HepG2 (cell line): ENCODE measurements around the gene EMID1. TPM values are rescaled to one million over a fixed set of nuclear protein-coding genes. Genes with fewer than 3 reads are reported as not detected.

Source experiments
- ATAC-seq: fragments of 200-7000 bp; cut with Tn5 transposase; 3 replicates; pipeline ENCODE4 v1.9.1; 2020; ENCODE audit warnings: mild to moderate bottlenecking, moderate library complexity
- BruUV-seq: library from RNA; stranded (reverse); fragments of 400-500 nt; replicated peaks from 2 replicates; lab custom pipeline; 2021; lab: Mats Ljungman, UMichigan
- CTCF ChIA-PET: fragments of 300-600 bp; formaldehyde crosslinking; extraction: SDS; loops from one replicate; lab custom pipeline; 2021; ENCODE audit warnings: low total read pairs, inconsistent platforms, low intra/inter-chr PET ratio; lab: Yijun Ruan, JAX
- POLR2A ChIA-PET: fragments of 350-600 bp; sonication (Branson Sonifier 250); formaldehyde crosslinking; loops from one replicate; lab custom pipeline; 2020; ENCODE audit warnings: antibody characterized with exemption, inconsistent platforms; lab: Yijun Ruan, JAX
- DNase-seq: peaks from one replicate; pipeline ENCODE4 v3.0.0-alpha.2; 2015; ENCODE audit warnings: low spot score
- FAIRE-seq: peaks from 3 replicates; lab custom pipeline; 2011; peaks lifted over from hg19 to GRCh38; lab: Jason Lieb, UNC
- H2AFZ ChIP-seq: one replicate; pipeline ENCODE4 v1.6.1; 2011; ENCODE audit warnings: low read length, inconsistent platforms
- H3K27ac ChIP-seq: fragments of 300-600 bp; 3 replicates; pipeline ENCODE4 v1.8.0; 2011; ENCODE audit warnings: mixed run types, mild to moderate bottlenecking, mixed read lengths, low read length, inconsistent platforms; ENCODE audit not compliant: insufficient read depth; ENCODE audit errors: extremely low read length
- H3K27me3 ChIP-seq, 2 experiments: fragments of 200-600 bp in 1 of 2; 2 replicates in 1 of 2; 3 replicates in 1 of 2; pipeline versions ENCODE4 v1.6.0 to v1.8.0; 2011; ENCODE audit warnings: low read length in 2 of 2, mild to moderate bottlenecking in 2 of 2, moderate library complexity in 2 of 2, inconsistent platforms in 1 of 2; ENCODE audit not compliant: insufficient read depth in 2 of 2, control insufficient read depth in 1 of 2
- H3K36me3 ChIP-seq, 2 experiments: fragments of 200-600 bp in 1 of 2; replicated peaks in 1 of 2; 2 replicates in 1 of 2; 3 replicates in 1 of 2; pipeline versions ENCODE4 v1.5.1 to v1.8.0; 2011; ENCODE audit warnings: low read length in 2 of 2, inconsistent platforms in 1 of 2; ENCODE audit not compliant: insufficient read depth in 2 of 2, control insufficient read depth in 1 of 2
- H3K4me1 ChIP-seq: 2 replicates; pipeline ENCODE4 v1.5.1; 2012; ENCODE audit warnings: low read length, inconsistent platforms; ENCODE audit not compliant: insufficient read depth
- H3K4me2 ChIP-seq: 2 replicates; pipeline ENCODE4 v1.6.0; 2011; ENCODE audit warnings: low read depth, low read length, inconsistent platforms
- H3K4me3 ChIP-seq, 3 experiments: fragments of 200-600 bp in 1 of 3; sonication (generic), shearing (Covaris generic) in 1 of 3; replicated peaks in 1 of 3; 2 replicates each; pipeline ENCODE4 v1.5.1; 2011 to 2016; ENCODE audit warnings: low read length in 3 of 3, inconsistent platforms in 2 of 3, low read depth in 2 of 3, mild to moderate bottlenecking in 2 of 3, control low read depth in 1 of 3, mixed read lengths in 1 of 3; ENCODE audit not compliant: insufficient read depth in 1 of 3
- H3K79me2 ChIP-seq: one replicate; pipeline ENCODE4 v1.6.1; 2011; ENCODE audit warnings: low read length, inconsistent platforms; ENCODE audit not compliant: insufficient read depth
- H3K9ac ChIP-seq: 2 replicates; pipeline ENCODE4 v1.6.0; 2011; ENCODE audit warnings: mild to moderate bottlenecking, low read depth, low read length, inconsistent platforms; ENCODE audit not compliant: insufficient read depth
- H3K9me3 ChIP-seq: 2 replicates; pipeline ENCODE4 v1.5.1; 2012; ENCODE audit warnings: mild to moderate bottlenecking, low read length
- H4K20me1 ChIP-seq: 2 replicates; pipeline ENCODE4 v1.6.0; 2011; ENCODE audit warnings: inconsistent platforms, mild to moderate bottlenecking, low read length, moderate library complexity; ENCODE audit not compliant: insufficient read depth
- MEIS1 ChIP-seq: sonication (generic); formaldehyde crosslinking; IDR thresholded peaks from 2 replicates; pipeline ENCODE4 v1.9.0; 2021; ENCODE audit warnings: mild to moderate bottlenecking, missing genetic modification reagents, moderate library complexity, borderline replicate concordance
- TGIF2 ChIP-seq: IDR thresholded peaks from 2 replicates; pipeline ENCODE4 v1.6.1; 2016; ENCODE audit warnings: control low read depth, missing compliant biosample characterization
- THAP11 ChIP-seq: IDR thresholded peaks from 2 replicates; pipeline ENCODE4 v1.6.1; 2016; ENCODE audit warnings: missing biosample characterization, missing genetic modification reagents
- THRA ChIP-seq: sonication (generic); formaldehyde crosslinking; IDR thresholded peaks from 2 replicates; pipeline ENCODE4 v1.4.0; 2020; ENCODE audit warnings: missing genetic modification reagents, borderline replicate concordance
- ZBTB20 ChIP-seq: sonication (generic); formaldehyde crosslinking; IDR thresholded peaks from 2 replicates; pipeline ENCODE4 v1.8.1; 2023; ENCODE audit warnings: missing genetic modification reagents, low read depth, mild to moderate bottlenecking, borderline replicate concordance
- ZNF256 ChIP-seq: sonication (generic); formaldehyde crosslinking; conservative IDR thresholded peaks from 2 replicates; pipeline ENCODE4 v1.4.0; 2020; ENCODE audit warnings: missing genetic modification reagents
- ZNF33B ChIP-seq: sonication (generic); formaldehyde crosslinking; IDR thresholded peaks from 2 replicates; pipeline ENCODE4 v1.5.1; 2020; ENCODE audit warnings: mild to moderate bottlenecking, missing genetic modification reagents
- ZNF383 ChIP-seq: sonication (generic); formaldehyde crosslinking; IDR thresholded peaks from 2 replicates; pipeline ENCODE4 v1.4.0; 2020; ENCODE audit warnings: missing genetic modification reagents, mild to moderate bottlenecking, borderline replicate concordance
- ZNF44 ChIP-seq: sonication (generic); formaldehyde crosslinking; IDR thresholded peaks from 2 replicates; pipeline ENCODE4 v1.5.1; 2020; ENCODE audit warnings: mild to moderate bottlenecking, missing genetic modification reagents
- ZNF558 ChIP-seq: sonication (generic); formaldehyde crosslinking; IDR thresholded peaks from 2 replicates; pipeline ENCODE4 v1.9.0; 2022; ENCODE audit warnings: mild to moderate bottlenecking, missing genetic modification reagents, borderline replicate concordance
- ZNF660 ChIP-seq: sonication (generic); formaldehyde crosslinking; IDR thresholded peaks from 2 replicates; pipeline ENCODE4 v1.5.1; 2020; ENCODE audit warnings: mild to moderate bottlenecking, low read depth, missing genetic modification reagents, borderline replicate concordance
- ZNF775 ChIP-seq: sonication (generic); formaldehyde crosslinking; IDR thresholded peaks from 2 replicates; pipeline ENCODE4 v1.4.0; 2020; ENCODE audit warnings: missing genetic modification reagents, mild to moderate bottlenecking, moderate library complexity, borderline replicate concordance
- WGBS: methylation state at CpG from one replicate; pipeline ENCODE4 v1.1.6; 2017; ENCODE audit warnings: low lambda C conversion rate; 5-methylcytosine and 5-hydroxymethylcytosine counted together
- in situ Hi-C: cut with HindIII; loops from 2 replicates; pipeline ENCODE4 v1.10.0; 2017; ENCODE audit warnings: low pct_unique_long_range_greater_than_20kb; ENCODE audit not compliant: extremely low pct_ligation_motif_present
- intact Hi-C: fragments of 100-400 bp; cut with micrococcal nuclease; formaldehyde crosslinking; loops from one replicate; pipeline ENCODE4 v1.10.0; 2022; ENCODE audit not compliant: unreplicated experiment
- polyA plus RNA-seq, 8 experiments: library from polyadenylated mRNA; depleted of rRNA in 3 of 8; stranded (reverse) in 7 of 8; unstranded in 1 of 8; fragments of >200 nt; fragmentation: Illumina TruSeq in 4 of 8; extraction: Trizol in 4 of 8; gene quantifications; 2 replicates each; pipeline versions ENCODE4 v1.2.1 to v1.2.3, GENCODE V29; 2011 to 2016; ENCODE audit warnings: low read depth in 4 of 8, missing spikeins in 1 of 8, mixed read lengths in 1 of 8; ENCODE audit not compliant: insufficient read depth in 1 of 8
- total RNA-seq, 5 experiments: library from RNA; depleted of rRNA; stranded (reverse); fragments of >200 nt; fragmentation: Illumina TruSeq; extraction: Trizol; gene quantifications; 2 replicates each; pipeline ENCODE4 v1.2.3, GENCODE V29; 2016; ENCODE audit warnings: low read depth in 1 of 5
- TF ChIP-seq, protein P1 (sequence below), 2 experiments: fragments of 450-650 bp in 1 of 2; sonication (generic) in 1 of 2; formaldehyde crosslinking in 1 of 2; IDR thresholded peaks; 2 replicates each; pipeline versions ENCODE4 v1.6.1 to v1.8.0; 2016 to 2022; ENCODE audit warnings: antibody characterized with exemption in 1 of 2, mild to moderate bottlenecking in 1 of 2, missing genetic modification reagents in 1 of 2

EMID1 gene
- total and polyA plus RNA-seq, 2 of the 13 experiments (the other 11 are each of a cell fraction or from before 2014, with no cell fraction given) = 0.45 to 0.82 TPM

DNA sequence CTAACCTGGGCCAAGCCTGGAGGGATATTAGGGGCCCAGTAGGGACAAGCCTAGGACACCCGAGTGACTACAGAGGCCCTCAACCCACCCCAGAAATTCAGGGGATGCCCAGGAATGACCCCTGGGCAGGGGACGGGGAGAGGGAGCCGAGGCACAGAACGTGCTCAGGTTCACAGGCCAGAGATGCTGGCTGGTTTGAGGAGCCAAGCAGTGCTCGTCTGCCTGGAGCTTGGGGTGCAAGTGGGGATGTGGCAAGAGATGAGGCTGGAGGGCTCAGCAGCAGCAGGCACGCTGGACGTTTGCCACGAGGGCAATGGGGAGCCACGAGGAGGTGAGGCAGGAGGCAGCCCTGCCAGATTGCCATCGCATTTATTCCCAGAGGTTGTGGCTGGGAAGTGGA is 34.0 kb upstream of the EMID1 start:
- whole genome bisulfite sequencing = 55% methylated on average over 6 of the region's 10 CpGs
- Histone ChIP-seq H3K4me1 (peaks cover 7% of the 10 kb centered on the region; the same call in 1 of the 2 replicates), H2AFZ (no peak overlapping the region), H3K36me3 (no peaks in the 10 kb centered on the region), H3K4me2 (no peak overlapping the region), H3K27me3 (peaks cover 4 to 13% of the 10 kb centered on the region in 2 experiments; a peak in 3 of 5 replicates), H3K79me2 (no peaks in the 10 kb centered on the region), H3K9me3 (peaks cover 9% of the 10 kb centered on the region), H3K27ac (no peak overlapping the region), H3K4me3 (no peak overlapping the region), H3K9ac (no peak overlapping the region), H4K20me1 (no peaks in the 10 kb centered on the region)
- no TSS peak for BruUV-seq
- DNase-seq = no peak
- ChIA-PET POLR2A (no interaction called here), CTCF (no interaction called here)
- intact Hi-C loops = no loop called here
- ATAC-seq = no peak
- in situ Hi-C loops = no loop called here
- no peak for FAIRE-seq
- TF ChIP-seq ZNF44 = no peak
- TF ChIP-seq ZNF775 = no peak
- TF ChIP-seq ZNF256 (CRISPR knock-in tag) = no peak
- no peak for TF ChIP-seq ZNF660
- TF ChIP-seq ZNF558 (CRISPR knock-in tag) = no peak
- no peak for TF ChIP-seq ZNF383 (CRISPR knock-in tag)
- no peak for TF ChIP-seq TGIF2
- TF ChIP-seq, protein P1, sequence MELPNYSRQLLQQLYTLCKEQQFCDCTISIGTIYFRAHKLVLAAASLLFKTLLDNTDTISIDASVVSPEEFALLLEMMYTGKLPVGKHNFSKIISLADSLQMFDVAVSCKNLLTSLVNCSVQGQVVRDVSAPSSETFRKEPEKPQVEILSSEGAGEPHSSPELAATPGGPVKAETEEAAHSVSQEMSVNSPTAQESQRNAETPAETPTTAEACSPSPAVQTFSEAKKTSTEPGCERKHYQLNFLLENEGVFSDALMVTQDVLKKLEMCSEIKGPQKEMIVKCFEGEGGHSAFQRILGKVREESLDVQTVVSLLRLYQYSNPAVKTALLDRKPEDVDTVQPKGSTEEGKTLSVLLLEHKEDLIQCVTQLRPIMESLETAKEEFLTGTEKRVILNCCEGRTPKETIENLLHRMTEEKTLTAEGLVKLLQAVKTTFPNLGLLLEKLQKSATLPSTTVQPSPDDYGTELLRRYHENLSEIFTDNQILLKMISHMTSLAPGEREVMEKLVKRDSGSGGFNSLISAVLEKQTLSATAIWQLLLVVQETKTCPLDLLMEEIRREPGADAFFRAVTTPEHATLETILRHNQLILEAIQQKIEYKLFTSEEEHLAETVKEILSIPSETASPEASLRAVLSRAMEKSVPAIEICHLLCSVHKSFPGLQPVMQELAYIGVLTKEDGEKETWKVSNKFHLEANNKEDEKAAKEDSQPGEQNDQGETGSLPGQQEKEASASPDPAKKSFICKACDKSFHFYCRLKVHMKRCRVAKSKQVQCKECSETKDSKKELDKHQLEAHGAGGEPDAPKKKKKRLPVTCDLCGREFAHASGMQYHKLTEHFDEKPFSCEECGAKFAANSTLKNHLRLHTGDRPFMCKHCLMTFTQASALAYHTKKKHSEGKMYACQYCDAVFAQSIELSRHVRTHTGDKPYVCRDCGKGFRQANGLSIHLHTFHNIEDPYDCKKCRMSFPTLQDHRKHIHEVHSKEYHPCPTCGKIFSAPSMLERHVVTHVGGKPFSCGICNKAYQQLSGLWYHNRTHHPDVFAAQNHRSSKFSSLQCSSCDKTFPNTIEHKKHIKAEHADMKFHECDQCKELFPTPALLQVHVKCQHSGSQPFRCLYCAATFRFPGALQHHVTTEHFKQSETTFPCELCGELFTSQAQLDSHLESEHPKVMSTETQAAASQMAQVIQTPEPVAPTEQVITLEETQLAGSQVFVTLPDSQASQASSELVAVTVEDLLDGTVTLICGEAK (IDR thresholded peaks at IDR 0.05) = no peak
- TF ChIP-seq, protein P1 (CRISPR knock-in tag; IDR thresholded peaks at IDR 0.05) = no peak
- TF ChIP-seq ZBTB20 (CRISPR knock-in tag) = no peak
- no peak for TF ChIP-seq THRA
- TF ChIP-seq THAP11 = no peak
- TF ChIP-seq ZNF33B = no peak
- no peak for TF ChIP-seq MEIS1 (CRISPR knock-in tag)
